Activated CD4-positive, alpha-beta T cell treated with anti-CD3 and anti-CD28 coated beads, Interleukin-2, amount 50 U/mL, for 1 hour (primary cell): ENCODE measurements around the gene ACAT2.
A peak's percentile ranks its signal among the peaks of the same experiment; 100 is the strongest.
"Not testable (repeated sequence)": the region's sequence is repeated elsewhere in the genome, so short reads cannot be mapped to it uniquely, and the experiment has no call there.

Source experiments
- DNase-seq: peaks from one replicate; pipeline ENCODE4 v3.0.0-alpha.2; 2020

Gene ACAT2

DNA sequence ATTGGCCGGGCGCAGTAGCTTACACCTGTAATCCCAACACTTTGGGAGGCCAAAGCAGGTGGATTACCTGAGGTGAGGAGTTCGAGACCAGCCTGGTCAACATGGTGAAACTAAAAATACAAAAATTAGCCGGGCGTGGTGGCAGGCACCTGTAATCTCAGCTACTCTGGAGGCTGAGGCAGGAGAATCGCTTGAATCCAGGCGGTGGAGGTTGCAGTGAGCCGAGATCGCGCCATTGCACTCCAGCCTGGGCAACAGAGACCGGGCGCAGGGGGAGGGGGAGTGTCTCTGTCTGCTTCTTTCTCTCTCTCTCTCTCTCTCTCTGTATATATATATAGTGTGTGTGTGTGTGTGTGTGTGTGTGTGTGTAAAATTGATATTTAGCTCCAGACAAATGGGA, 29.3 kb upstream of the ACAT2 start:
- DNase-seq = not testable (repeated sequence)

DNA sequence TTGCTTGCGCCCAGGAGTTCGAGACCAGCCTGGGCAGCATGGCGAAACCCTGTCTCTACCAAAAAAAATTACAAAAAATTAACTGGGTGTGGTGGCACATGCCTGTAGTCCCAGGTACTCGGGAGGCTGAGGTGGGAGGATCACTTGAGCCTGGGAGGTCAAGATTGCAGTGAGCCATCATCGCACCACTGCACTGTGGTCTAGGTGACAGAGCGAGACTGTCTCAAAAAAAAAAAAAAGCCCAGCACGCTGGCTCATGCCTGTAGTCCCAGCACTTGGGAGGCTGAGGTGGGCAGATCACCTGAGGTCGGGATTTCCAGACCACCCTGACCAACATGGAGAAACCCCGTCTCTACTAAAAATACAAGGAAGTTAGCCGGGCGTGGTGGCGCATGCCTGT, 28.4 kb upstream of the ACAT2 start:
- not testable (repeated sequence) for DNase-seq

DNA sequence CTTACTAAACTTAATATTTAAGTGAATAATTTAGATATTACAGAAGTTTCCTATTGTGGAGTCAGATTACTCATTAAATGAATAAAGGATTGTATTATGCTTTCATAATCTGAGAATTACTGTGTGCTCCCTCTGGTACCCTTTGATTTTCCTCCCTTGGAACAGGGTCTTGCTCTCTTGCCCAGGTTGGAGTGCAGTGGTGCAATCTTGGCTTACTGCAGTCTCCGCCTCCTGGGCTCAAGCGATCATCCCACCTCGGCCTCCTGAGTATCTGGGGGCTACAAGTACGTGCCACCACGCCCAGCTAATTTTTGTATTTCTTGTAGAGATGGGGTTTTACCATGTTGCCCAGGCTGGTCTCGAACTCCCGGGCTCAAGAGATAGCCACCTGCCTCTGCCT, 24.9 kb upstream of the ACAT2 start:
- DNase-seq = no peak

DNA sequence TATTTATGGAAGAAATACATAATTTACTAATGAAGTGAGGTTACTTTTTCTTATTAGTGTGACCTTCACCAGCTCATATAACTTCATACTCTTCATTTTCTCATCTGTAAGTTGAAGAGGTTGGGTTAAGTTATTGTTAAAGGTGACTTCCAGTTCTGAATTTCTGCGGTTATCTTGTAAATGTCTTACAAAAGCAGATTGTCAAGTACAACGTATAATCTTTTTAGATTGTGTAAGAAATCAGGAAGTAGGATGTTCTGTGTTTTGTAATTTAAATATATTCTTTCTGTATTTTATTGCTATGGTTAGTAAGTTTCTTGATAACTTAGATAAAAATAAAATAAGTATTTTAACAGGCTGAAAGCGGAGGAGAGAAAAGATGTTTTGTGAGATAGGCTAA, 22.5 kb upstream of the ACAT2 start:
- no peak for DNase-seq

DNA sequence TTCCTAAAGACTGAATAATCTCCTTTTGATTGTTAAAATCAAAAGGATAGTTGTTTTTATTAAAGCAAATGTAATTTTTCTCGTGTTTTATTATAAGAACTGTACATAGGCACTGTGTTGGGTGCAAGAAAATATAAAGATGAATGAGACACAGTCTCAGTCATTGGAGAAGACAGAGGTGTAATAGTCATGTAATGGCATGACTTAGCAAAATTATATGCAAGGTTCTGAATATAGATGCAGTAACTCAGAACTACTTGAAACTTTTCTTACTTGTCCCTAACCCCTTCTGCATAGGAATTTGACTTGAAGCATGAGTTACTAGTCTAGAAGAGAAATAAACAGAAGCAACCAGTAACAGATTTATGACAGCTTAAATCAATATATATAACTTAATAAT, 19.7 kb upstream of the ACAT2 start:
- DNase-seq = no peak

DNA sequence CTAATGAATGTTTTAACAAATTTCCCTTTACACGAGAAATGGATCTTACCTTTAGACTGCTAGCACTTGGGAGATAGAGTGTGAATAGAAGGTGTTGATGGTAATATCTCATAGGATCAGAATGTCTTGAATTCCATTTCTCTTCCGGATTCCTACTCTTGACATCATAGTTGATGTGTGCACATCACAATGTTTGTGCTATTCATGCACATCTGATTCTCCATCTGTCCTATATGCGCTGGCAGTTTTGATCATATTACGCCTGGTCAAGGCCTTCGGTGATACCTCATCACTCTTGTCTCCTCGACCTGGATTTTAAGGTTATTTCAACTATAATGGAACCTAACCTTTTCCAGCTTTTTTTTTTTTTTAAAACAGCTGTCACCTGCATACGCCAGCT, 16.8 kb upstream of the ACAT2 start:
- DNase-seq = no peak

GRCh38 chr6:159746759-159747158, 15.1 kb upstream of the ACAT2 start:
- DNase-seq = no peak

DNA sequence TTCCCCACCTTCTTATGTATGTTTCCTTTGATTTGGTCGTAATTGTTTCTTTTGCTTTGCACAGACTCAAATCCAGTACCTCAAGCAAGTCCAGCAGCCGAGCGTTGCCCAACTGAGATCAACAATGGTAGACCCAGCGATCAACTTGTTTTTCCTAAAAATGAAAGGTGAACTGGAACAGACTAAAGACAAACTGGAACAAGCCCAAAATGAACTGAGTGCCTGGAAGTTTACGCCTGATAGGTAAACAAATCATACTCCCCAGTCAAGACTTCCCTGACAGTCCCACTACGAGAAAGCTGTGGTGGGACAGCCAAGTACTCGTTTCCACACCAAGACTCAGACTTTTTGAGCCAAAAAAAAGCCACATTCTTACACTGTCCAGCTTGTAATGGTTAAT, 13.7 kb upstream of the ACAT2 start:
- not testable (repeated sequence) for DNase-seq

DNA sequence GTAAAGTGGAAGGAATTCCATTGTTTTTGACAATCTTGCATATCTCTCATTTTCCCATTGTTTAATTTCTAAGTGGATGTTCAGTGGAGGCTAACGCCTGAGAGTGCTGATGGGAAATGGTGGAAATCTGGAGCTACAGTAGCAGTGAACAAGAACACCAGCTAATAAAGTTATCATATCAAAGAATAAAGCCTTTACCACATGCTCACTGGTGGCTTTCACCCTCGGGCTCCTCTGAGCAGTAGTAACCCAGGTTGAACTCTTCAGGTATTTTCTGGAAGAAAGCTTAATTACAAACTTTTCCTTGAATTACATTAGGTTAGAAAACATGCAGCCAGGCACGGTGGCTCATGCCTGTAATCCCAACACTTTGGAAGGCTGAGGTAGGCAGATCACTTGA, 10.4 kb upstream of the ACAT2 start:
- no peak for DNase-seq

DNA sequence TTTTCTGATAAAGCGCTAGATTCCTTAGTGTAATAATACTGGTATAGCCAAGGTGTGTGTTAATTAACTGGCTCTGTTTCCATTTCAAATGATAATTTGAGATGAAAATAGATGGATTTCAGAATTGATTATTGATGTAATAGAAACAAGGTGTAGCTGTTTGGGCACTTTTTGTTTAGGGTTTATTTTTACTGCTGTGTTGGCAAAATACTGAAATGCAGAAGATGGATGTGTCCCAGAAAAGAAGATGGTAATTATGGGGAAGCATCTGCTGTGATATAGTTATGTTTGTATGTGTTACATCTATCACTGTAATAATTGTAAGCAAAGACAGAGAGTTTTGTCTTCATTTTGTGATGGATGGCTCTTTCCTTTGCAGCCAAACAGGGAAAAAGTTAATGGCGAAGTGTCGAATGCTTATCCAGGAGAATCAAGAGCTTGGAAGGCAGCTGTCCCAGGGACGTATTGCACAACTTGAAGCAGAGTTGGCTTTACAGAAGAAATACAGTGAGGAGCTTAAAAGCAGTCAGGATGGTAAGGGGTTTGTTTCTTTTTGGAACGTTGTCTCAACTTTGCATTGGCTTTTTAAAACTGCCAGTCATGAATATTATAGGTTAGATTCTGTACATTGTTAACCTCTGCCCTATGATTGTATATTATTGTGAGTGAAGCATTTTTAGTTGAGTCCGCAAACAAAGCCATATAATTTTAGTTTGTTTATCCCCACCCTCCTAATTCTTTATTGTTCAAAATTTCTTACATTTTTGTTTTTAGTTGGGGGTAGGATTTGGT, 8.6 kb upstream of the ACAT2 start:
- no peak for DNase-seq

GRCh38 chr6:159754401-159754800, 7.4 kb upstream of the ACAT2 start:
- DNase-seq = no peak

- no peak for DNase-seq
Observed at GRCh38 chr6:159754959-159755914, 6.6 kb upstream of the ACAT2 start.

DNA sequence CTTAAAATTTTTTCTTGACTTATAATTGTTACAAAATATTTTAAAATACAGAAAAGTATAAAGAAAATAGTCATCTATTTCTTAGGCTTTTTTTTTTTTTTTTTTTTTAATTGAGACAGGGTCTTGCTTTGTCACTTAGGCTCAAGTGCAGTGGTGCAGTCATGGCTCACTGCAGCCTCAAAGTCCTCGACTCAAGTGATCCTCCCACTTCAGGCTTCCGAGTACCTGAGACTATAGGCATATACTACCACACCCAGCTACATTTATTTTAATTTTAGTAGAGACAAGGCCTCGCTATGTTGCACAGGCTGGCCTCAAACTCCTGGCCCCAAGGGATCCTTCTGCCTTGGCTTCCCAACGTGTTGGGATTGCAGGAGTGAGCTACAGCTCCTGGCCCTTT, 5.3 kb upstream of the ACAT2 start:
- no peak for DNase-seq

DNA sequence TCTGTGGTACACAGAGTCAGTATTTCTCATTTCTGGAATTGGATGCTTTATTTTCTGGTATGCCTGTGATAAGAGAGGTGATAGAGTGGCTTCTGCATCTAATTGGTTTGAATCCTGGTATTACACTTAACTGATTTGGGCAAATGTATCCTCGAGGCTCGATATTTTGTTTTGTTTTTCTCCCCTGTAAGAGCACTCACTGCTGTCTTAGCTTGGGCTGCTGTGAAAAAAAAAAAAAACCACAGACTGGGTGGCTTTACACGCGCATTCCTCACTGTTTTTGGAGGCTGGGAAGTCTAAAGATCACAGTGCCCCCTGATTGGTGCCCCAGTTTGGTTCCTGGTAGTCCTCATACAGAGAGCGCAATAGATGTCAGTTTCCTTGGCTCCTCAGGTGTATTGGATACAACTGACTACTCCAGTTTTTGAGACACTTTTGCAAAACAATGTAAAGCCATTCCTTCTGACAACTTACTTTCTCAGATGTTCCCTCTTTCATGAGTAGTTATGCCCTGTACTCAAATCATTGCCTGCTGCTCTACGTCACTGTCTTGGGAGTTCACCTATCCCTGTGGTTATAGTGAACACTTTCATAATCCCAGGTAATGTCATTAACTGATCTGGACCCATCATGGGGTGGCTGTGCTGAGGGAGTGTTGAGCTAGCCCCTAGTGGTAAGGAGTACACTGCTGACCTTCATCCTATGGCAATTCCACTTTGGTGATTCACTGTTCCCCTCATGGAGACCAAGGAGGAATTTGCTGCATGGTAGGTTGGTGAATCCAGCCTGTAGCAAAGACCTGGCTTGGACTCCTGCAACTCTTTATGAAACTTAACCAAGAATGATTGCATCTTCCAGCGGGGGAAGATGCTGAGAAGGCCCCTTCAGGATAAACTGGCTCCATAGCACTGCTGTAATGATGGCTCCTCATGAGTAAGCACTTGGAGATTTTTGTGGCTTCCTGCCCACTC, 3.5 kb upstream of the ACAT2 start:
- no peak for DNase-seq

GRCh38 chr6:159759645-159760044, 2.2 kb upstream of the ACAT2 start:
- no peak for DNase-seq

DNA sequence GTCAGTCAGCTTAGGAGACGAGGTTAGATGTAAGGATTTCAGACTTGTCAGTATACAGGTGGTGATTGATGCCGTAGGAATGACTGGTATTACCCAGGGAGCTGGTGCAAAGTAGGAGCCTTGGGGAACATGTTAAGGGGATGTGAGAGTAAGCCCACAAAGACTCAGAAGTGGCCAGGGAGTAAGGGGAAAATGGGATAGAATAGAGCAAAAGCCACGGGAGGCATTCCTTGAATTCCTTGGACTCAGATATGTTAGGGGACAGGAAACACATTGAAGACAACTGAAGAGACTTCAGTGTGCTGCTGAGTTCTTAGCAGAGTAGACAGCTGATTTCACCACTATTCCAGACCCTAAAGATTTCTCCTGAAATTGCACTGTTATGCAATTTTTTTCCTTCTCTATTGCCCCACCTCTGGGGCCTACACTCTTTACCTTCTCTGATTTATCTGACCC, 1.2 kb upstream of the ACAT2 start:
- DNase-seq = no peak

DNA sequence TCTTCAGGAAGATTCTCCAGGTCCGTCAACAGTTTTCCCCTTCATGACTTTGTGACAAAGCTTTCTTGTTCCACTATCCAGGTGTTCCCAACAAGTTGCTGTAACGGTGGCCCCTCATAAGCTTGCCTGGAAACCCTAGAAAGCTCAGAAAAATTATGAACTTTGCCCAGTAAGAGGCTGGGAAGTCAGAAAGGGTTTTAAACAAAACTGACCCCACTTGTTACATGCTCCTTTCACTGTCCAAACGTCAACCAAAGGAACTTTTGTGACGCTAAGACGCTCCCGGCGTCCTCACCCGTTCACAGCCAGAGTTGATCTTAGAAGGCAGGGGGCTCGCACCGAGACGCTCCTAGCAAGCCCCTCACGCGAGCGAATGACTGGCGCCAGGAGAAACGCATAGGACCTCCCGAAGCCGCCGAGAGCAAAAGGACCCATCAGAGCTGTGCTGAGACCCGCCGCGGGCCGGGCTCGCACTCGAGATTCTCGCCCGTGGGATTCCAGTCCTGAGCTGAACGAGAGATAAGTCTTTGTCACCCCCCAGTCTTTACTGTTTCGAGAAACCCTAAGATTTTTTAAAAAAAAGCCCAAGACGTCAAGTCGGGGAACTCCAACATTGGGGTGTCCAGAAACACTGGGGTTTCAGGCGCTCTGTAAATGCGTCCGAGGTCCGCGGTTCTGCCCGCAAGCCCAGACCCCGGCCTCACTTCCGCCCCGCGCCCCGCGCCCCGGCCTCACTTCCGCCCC, 544 bp upstream of the ACAT2 start:
- DNase-seq = no peak

DNA sequence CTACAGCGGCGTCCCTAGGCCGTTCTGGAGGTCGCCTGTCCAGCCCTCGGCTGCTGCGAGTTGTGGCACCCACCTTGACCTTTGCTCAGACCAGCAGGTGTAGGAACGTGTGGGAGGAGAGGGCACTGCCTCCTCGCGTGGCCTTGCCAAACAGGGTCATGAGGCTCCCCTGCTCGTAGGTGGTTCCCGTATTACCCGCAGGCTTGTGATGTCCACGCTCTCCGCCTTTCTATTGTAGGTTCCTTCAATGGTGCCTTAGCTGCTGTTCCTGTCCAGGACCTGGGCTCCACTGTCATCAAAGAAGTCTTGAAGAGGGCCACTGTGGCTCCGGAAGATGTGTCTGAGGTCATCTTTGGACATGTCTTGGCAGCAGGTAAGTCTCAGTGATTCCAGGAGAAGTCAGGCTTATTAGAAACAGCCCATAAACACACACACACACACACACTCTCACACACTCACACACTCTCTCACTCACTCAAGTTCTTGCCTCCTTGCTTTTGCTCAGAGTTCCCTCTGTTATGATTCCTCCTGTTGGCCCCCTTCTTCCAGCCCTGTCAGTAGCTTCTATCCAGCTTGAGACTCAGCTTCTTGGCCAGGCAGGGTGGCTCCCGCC, 942 bp downstream of the ACAT2 start:
- peak; percentile 8 for DNase-seq

DNA sequence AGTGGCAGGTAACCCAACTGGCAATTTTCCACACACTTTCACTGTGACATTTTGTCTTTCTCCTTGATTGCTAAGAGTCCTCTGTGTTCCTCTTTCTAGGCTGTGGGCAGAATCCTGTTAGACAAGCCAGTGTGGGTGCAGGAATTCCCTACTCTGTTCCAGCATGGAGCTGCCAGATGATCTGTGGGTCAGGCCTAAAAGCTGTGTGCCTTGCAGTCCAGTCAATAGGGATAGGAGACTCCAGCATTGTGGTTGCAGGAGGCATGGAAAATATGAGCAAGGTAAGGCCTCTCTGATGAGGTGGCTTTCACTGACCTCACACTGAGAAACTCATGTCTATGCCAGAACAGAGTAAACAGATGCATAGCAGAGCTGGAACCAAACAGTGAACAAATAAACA, 5.1 kb downstream of the ACAT2 start:
- no peak for DNase-seq

DNA sequence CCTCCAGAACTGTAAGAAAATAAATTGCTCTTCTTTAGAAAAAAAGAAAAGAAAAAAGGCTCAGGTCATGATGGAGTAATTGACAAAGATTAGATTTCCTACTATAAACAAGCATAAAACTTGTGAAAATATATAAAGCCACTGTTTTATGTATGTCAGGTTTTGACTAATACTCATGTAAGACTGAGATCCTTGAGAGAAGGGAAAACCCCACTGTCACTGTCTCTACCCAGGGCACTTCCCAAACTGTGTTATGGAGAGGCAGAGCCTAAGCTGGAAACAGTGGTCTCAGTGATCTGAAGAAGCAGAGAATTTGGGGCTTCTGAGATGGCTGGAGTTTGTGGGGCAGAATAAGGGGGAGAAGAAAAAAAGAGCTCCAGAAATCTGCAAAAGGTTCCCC, 7.6 kb downstream of the ACAT2 start:
- DNase-seq = no peak

- DNase-seq = no peak
Observed at GRCh38 chr6:159772196-159772595, 10.4 kb downstream of the ACAT2 start.
